ENCODE results near the gene TNNI3K.

- TF ChIP-seq GATA2 (IDR thresholded peaks at IDR 0.05; ENCODE audit: low read depth, low read length), result no peak
- TF ChIP-seq GATA3 (IDR thresholded peaks at IDR 0.05; ENCODE audit: low read depth, low read length), result no peak
Measured at GRCh38 chr1:74474585-74474984, 239.4 kb downstream of the TNNI3K start.

All from SH-SY5Y (cell line).